Fibroblast of skin of back (primary cell): ENCODE measurements around the gene PCNX2.

Experiments used
- DNase-seq: peaks from one replicate; pipeline ENCODE4 v3.0.0-alpha.2; 2013

PCNX2 gene

DNA sequence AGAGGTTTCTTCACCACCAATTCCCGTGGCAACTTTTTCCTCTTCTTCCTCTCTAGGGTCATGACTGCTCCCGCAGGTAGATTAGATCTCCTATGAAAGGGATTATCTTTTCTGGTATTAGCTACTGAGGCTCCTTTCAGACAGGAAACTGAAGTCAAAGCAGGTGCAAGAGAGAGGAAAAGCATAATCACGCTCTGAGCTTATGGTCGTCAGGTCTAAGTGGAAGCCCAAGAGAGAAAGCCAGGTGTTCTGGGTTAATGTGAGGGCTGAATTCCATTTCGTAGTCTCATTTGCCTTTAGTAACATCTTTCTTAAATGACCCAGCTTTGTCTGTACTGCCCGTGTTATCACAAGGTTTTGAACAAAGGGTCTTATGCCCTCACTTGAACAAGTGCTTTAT, 23.7 kb upstream of the PCNX2 start:
- DNase-seq: no peak

DNA sequence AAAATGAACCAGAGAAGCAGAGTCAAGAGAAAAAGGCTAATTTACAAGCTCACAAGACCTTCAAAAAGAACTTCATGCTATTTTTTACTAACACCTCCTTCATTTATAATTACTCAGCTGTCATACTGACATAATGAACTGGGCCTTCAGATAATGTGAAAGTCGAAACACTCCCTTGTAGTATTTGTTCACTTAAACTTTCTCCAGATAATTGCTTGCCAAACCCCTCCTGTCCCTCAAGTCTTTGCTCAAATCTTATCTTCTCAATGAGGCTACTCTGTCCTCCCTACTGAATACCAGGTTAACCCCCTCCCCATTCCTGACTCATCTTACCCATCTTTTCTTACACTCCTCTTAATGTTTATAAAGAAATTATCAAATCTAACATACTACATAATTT, 20.9 kb upstream of the PCNX2 start:
- DNase-seq: no peak

DNA sequence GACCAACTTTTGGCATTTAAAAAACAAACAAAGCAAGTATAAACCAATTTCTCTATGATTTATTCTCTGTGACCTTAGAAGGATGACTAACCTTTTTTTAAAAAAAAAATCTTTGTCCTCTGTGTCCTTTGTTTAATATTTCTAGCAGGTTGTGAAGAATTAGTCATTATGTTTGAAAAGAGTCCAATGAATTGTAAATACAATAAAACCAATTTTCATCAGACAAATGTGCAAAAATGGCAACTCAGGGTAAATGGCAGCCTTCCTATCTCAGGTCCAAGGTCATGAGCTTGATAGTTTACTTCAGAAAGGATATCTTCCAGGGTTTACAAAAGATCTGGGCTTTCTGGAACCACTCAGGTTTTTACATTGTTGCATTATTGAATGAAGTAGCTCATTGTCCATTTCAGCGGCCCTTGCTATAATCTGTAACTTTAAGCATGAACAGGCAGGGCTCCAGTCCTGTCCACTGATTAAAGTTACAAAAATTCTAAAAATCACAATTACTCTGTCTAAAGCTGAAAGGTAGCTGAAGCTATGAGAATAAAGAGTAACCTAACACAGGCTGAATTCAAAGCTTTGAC, 20.3 kb upstream of the PCNX2 start:
- no peak for DNase-seq

GRCh38 chr1:233313434-233314155, 18.1 kb upstream of the PCNX2 start:
- DNase-seq: no peak

DNA sequence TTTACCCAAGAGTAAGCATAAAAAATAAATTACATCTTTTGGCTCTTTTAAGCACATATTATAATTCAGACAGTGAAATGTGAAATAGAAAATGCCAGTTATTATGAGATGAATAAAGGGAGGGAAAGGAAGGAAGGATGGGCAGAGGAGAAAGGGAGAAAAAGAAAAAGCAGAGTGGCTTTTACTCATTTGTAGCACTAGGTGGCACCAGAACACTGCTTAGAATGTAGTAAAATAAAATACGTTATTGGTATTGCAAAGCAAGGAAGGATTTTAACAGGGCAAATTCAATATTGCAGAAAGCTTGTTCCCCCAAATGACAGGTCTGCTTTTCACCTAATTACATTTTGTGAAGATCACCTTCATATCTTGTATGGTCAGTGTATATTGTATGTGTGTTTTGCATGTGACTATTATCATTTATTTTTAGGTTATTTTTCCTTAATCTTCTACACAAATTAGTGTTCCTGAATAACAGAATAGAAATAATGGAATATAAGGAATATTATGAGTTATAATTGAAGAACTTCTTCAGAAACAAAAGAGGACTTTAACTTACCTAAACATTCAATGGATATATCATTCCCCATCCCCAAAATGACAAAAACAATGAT, 9.1 kb upstream of the PCNX2 start:
- DNase-seq: peak; percentile 23

DNA sequence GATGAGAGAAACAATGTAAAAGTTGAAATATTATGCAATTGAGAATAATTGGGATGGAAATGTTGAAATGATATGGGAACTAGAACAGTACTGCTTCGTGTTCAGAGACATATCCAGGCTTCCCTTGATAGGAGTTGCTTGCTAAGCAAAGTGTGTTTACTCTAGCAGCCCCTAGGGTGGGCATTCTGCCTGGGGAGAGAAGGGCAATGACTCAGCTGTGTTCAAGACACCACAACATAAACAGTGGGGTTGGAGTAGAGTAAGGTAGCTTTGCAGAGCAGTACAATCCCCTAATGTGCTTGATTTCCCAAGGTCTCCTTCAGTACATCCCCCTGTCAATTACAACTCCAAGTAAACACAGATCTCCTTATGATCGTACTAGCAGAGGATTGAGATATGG, 4.8 kb upstream of the PCNX2 start:
- DNase-seq: no peak

GRCh38 chr1:233299450-233299849, 3.9 kb upstream of the PCNX2 start:
- DNase-seq: no peak

DNA sequence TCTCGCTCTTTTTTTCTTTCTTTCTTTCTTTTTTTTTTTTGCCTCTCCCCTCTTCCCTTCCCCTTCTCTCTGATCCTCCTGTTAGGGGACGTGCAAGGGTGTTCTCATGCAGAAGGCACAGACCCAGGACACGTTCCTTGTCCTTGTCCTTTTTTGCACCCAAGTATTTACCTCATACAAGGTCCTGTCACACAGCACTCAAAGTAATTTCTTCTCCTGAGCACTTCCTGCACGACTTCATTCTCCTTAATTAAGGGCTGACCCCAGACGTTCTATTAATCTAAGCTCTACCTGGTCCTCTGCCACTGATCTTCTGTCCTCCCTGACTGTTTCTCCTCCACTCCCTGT, 424 bp upstream of the PCNX2 start:
- DNase-seq: no peak

- DNase-seq: peak; percentile 71
Observed at GRCh38 chr1:233294913-233295236, 650 bp downstream of the PCNX2 start.

- DNase-seq: no peak
Observed at GRCh38 chr1:233293556-233294446, 1.7 kb downstream of the PCNX2 start.

- no peak for DNase-seq
Observed at GRCh38 chr1:233290396-233291034, 5.0 kb downstream of the PCNX2 start.

DNA sequence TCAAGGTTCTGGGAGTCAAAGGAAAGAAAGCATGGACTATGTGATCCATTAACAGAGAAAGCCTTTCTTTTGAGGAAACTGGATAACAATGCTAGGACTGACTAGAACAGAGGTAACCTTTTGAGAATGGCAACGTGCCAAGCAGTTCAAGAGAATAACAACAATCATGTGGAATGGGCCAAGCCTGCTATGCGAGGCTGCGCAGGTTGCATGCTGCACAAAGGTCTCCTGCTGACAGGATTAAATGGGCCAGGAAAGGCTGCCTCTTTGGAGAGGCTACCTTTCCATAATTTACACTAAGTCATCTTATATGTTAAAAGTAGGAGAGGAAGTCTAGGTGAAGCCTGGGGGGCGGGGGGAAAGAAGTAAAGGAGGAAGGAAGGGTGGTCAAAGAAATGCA, 5.8 kb downstream of the PCNX2 start:
- no peak for DNase-seq

- DNase-seq: no peak
Observed at GRCh38 chr1:233282582-233282886, 13.0 kb downstream of the PCNX2 start.

GRCh38 chr1:233281711-233282581, 13.6 kb downstream of the PCNX2 start:
- peak; percentile 28 for DNase-seq

- no peak for DNase-seq
Observed at GRCh38 chr1:233279971-233280370, 15.6 kb downstream of the PCNX2 start.

DNA sequence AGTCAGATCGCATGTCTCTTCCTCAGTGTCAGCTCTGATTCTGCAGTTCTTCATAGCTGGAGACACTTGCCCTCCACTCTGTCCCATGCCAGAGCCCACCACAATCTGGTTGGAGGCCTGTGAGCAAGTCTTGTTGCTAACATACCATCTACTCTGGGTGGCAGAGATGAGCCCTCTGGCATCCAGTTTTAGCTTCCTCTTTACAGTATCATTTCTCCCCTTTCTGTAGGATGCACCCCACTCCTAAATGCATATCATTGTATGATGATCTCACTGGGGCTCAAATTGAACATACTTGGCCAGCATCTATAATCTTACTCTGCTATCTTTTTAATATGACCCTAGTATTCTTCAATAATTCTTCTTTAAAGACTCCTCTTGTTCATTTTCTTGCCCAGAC, 16.9 kb downstream of the PCNX2 start:
- DNase-seq: no peak

DNA sequence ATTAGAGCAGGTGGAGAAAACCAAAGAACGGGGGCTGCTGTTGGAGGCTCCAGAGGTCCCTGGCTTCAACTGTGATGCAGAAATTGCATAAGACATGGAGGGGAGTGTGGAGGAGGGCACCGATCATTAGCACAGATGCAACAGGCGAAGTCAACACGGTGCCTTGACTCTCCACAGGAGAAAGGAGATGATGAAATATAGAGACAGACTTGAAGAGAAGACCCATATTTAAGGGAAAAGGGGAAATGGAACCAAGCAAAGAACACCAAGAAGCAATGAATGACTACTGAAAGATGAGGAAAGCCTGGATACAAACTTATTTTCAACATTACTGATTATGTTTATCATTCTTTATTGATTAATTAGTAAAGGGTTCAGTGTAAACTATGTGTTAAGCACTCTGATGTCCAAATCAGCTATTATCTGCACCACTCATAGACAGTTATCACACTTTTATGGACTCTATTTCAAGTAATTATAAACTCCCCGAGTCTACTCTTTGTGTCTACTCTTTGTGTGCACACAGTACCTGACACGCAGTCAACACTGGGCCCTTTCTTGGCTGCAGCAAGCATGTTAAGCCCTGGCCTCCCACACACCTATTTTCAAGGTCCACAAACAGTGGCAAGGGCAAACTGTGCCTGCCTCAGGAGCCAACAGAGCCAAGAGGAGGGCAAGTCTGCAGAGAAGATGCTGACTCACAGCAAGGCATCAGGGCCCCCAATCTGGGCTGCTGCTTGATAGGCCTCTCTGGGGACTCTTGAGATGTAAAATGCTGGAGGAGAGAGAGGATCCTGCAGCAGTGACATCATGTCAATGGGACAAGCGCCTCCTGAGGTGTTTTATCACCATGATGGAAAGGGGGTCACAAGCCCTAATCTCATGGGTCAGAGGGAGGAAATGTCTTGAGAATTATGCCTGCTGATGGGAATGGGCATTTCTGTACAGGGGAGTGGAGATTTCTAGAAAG, 17.6 kb downstream of the PCNX2 start:
- no peak for DNase-seq

- peak; percentile 17 for DNase-seq
Observed at GRCh38 chr1:233269656-233270055, 25.9 kb downstream of the PCNX2 start.

DNA sequence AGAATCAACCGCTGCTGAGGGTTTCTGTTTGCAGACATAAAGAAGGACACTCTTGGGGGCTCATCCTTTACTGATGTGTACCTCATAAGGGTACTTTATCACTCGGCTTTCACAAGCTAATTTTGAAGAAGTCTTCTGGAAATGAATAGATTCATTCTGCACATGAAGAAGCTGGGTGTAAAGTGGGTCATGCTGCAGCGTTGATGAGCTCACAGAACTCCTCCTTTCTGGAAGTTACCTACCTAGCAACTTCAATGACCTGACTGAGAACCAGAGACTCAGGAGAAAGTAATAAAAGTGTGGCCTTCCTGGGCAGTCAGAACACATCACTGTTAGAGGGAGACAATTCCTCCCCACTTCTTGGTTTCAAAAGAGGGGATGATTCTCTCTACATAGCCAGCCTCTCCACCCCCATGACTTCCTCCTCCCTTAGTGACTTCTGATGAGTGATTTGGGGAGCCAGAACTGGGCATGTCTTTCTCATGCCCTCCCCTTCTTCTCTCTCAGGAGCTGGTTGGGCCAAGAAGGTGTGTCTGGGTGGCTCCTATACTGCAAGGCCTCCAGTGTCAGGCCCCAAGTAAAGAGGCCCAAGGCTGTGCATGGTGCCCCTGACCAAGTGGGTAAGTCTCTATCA, 27.0 kb downstream of the PCNX2 start:
- DNase-seq: no peak

GRCh38 chr1:233261695-233262094, 33.8 kb downstream of the PCNX2 start:
- DNase-seq: no peak
